Measurements from ENCODE around the gene OPCML. TPM values are rescaled to one million over a fixed set of nuclear protein-coding genes. Genes with fewer than 3 reads are reported as not detected.

The OPCML gene
- total RNA-seq, 1 donor from 2014 or later, result not detected

DNA sequence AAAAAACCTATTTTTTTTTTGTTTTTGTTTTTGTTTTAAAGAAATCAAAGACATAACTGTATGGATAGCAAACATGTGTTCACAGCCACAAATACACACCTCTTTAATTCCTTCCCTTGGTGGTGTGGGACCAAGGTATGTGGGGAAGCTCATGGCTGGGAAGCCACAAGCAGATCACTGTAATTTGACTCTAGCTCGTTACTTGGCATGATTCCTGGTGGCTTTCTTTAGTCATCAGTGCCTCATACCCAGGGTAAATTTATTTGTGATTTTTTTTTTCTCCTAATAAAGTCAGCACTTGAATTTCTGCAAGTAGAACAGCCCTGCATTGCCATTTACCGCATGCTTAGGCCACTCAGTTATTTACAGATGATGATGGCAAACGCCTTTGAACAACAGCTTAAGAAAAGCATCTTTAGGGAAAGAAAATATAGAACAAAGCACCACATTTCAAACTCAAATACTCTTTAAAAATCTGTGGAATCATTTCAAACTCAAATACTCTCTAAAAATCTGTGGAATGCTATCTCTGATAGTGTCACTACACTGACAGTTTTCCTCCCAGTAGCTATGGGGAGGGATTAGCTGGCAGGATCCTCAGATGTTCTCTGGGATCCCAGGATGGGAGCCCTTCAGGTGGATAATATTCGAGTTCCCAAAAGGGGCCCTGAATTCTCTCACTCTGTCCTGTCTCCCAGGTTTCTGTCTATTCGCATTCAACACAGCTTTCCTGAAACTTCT, 687.2 kb downstream of the OPCML start:
- Histone ChIP-seq H3K4me3 (no peak overlapping the region), H3K36me3 (no peaks in the 10 kb centered on the region), H3K27me3 (no peaks in the 10 kb centered on the region), H3K4me1 (no peaks in the 10 kb centered on the region), H3K9me3 (no peaks in the 10 kb centered on the region), H3K27ac (no peak overlapping the region)
- intact Hi-C loops (cut with DNase I), result no loop called here
- no peak for DNase-seq (ENCODE audit: extremely low spot score in 2 of 2)
- TF ChIP-seq POLR2AphosphoS5 (IDR thresholded peaks at IDR 0.05; ENCODE audit: insufficient read depth in 1 of 2, low read depth in 1 of 2), result no peak
- TF ChIP-seq, protein P1, sequence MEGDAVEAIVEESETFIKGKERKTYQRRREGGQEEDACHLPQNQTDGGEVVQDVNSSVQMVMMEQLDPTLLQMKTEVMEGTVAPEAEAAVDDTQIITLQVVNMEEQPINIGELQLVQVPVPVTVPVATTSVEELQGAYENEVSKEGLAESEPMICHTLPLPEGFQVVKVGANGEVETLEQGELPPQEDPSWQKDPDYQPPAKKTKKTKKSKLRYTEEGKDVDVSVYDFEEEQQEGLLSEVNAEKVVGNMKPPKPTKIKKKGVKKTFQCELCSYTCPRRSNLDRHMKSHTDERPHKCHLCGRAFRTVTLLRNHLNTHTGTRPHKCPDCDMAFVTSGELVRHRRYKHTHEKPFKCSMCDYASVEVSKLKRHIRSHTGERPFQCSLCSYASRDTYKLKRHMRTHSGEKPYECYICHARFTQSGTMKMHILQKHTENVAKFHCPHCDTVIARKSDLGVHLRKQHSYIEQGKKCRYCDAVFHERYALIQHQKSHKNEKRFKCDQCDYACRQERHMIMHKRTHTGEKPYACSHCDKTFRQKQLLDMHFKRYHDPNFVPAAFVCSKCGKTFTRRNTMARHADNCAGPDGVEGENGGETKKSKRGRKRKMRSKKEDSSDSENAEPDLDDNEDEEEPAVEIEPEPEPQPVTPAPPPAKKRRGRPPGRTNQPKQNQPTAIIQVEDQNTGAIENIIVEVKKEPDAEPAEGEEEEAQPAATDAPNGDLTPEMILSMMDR (IDR thresholded peaks at IDR 0.05), result no peak
- no peak for TF ChIP-seq POLR2A (IDR thresholded peaks at IDR 0.05)

- intact Hi-C loops (cut with DNase I), result no loop called here
- no peak overlapping the region for H3K27ac ChIP-seq
- H3K27me3 ChIP-seq, result no peaks in the 10 kb centered on the region
- H3K4me3 ChIP-seq, result no peak overlapping the region
- no peaks in the 10 kb centered on the region for H3K4me1 ChIP-seq
- TF ChIP-seq POLR2AphosphoS5 (IDR thresholded peaks at IDR 0.05; ENCODE audit: insufficient read depth in 1 of 2, low read depth in 1 of 2) (no peak), POLR2A (IDR thresholded peaks at IDR 0.05) (no peak)
- TF ChIP-seq, protein P1 (IDR thresholded peaks at IDR 0.05), result no peak
- DNase-seq (ENCODE audit: extremely low spot score in 2 of 2), result no peak
- no peaks in the 10 kb centered on the region for H3K9me3 ChIP-seq
- H3K36me3 ChIP-seq, result no peaks in the 10 kb centered on the region
These were observed 691.6 kb downstream of the OPCML start for GRCh38 chr11:132840660-132841059.

GRCh38 chr11:132840191-132840590, 692.1 kb downstream of the OPCML start:
- no peaks in the 10 kb centered on the region for H3K9me3 ChIP-seq
- H3K4me1 ChIP-seq, result no peaks in the 10 kb centered on the region
- TF ChIP-seq POLR2AphosphoS5 (IDR thresholded peaks at IDR 0.05; ENCODE audit: insufficient read depth in 1 of 2, low read depth in 1 of 2) (no peak), POLR2A (IDR thresholded peaks at IDR 0.05) (no peak)
- TF ChIP-seq, protein P1 (IDR thresholded peaks at IDR 0.05), result no peak
- H3K27me3 ChIP-seq, result no peaks in the 10 kb centered on the region
- no peak overlapping the region for H3K4me3 ChIP-seq
- no peaks in the 10 kb centered on the region for H3K36me3 ChIP-seq
- no peak overlapping the region for H3K27ac ChIP-seq
- intact Hi-C loops (cut with DNase I), result no loop called here
- DNase-seq (ENCODE audit: extremely low spot score in 2 of 2), result no peak

DNA sequence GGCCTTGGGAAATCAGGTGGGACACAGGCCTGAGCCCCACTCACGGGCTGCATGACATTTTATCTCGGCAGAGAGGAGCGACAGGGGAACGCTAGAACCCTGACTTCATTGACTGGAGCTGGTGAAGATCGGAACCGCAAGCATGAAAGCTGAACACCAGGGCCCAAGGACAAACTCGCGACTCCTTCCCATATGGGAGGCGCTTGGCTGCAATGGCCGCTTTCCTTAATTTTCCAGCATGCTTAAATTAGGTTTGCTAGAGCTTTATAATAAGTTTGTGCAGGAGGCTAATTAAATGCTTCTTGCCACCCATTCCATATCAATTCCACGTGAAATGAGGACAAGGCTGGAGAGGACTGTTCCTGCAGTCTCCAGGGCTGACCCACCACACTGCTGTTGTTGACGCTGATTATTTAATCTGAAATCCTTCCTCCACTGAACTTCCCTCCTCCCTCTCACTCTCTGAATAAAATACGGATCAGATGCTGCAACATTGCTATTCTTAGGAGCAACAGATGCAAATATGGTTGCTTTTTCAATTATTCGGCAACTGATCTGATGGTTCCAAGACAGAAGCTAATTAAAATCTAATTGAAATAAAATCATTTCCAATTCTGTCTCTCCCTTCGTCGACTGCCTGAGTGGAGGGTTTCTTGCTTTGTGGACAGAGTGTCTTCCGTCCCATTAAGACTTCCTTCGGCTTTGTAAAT, 692.9 kb downstream of the OPCML start:
- Histone ChIP-seq H3K4me3 (no peak overlapping the region), H3K9me3 (no peaks in the 10 kb centered on the region), H3K4me1 (no peaks in the 10 kb centered on the region), H3K27me3 (no peaks in the 10 kb centered on the region), H3K27ac (no peak overlapping the region), H3K36me3 (no peaks in the 10 kb centered on the region)
- no peak for TF ChIP-seq POLR2AphosphoS5 (IDR thresholded peaks at IDR 0.05; ENCODE audit: insufficient read depth in 1 of 2, low read depth in 1 of 2)
- TF ChIP-seq POLR2A (IDR thresholded peaks at IDR 0.05), result no peak
- TF ChIP-seq, protein P1 (IDR thresholded peaks at IDR 0.05), result no peak
- intact Hi-C loops (cut with DNase I), result no loop called here
- no peak for DNase-seq (ENCODE audit: extremely low spot score in 2 of 2)

DNA sequence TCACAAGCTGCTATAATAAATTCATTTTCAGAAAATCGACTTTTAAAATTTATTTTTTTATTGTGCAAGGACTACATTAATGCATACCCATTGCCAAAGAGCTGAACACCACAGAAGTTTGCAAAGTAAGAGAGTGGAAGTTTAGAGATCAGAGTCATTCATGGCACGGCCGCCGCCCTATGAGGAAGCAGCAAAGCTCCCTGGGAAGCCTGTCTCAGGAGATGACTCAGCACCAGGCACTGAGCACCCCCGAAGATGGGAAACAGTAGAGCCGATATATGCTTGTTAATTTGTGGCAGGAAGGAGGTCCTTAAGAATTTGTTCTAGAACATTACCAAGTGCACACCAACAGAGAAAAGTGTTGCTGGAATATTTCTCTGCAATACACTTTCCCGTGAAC, 693.7 kb downstream of the OPCML start:
- intact Hi-C loops (cut with DNase I), result no loop called here
- H3K27me3 ChIP-seq, result no peaks in the 10 kb centered on the region
- no peaks in the 10 kb centered on the region for H3K4me1 ChIP-seq
- no peaks in the 10 kb centered on the region for H3K36me3 ChIP-seq
- H3K4me3 ChIP-seq, result no peak overlapping the region
- H3K9me3 ChIP-seq, result no peaks in the 10 kb centered on the region
- TF ChIP-seq POLR2AphosphoS5 (IDR thresholded peaks at IDR 0.05; ENCODE audit: insufficient read depth in 1 of 2, low read depth in 1 of 2), result no peak
- TF ChIP-seq, protein P1 (IDR thresholded peaks at IDR 0.05), result no peak
- TF ChIP-seq POLR2A (IDR thresholded peaks at IDR 0.05), result no peak
- no peak overlapping the region for H3K27ac ChIP-seq
- DNase-seq (ENCODE audit: extremely low spot score in 2 of 2), result no peak

Measured in vagina (tissue), 2 donors.